ENCODE data around the gene UBR3.

The UBR3 gene

GRCh38 chr2:170073288-170073687, 246.0 kb downstream of the UBR3 start:
- Histone ChIP-seq H3K4me3 (replicated peaks; ENCODE audit: low read depth, low read length) (no peak overlapping the region), H3K36me3 (ENCODE audit: control insufficient read depth, insufficient read depth, low read length) (no peaks in the 10 kb centered on the region; the same call in 1 of the 2 replicates), H3K27me3 (replicated peaks; ENCODE audit: control insufficient read depth, insufficient read depth, low read length) (no peaks in the 10 kb centered on the region)
- TF ChIP-seq, protein P1, sequence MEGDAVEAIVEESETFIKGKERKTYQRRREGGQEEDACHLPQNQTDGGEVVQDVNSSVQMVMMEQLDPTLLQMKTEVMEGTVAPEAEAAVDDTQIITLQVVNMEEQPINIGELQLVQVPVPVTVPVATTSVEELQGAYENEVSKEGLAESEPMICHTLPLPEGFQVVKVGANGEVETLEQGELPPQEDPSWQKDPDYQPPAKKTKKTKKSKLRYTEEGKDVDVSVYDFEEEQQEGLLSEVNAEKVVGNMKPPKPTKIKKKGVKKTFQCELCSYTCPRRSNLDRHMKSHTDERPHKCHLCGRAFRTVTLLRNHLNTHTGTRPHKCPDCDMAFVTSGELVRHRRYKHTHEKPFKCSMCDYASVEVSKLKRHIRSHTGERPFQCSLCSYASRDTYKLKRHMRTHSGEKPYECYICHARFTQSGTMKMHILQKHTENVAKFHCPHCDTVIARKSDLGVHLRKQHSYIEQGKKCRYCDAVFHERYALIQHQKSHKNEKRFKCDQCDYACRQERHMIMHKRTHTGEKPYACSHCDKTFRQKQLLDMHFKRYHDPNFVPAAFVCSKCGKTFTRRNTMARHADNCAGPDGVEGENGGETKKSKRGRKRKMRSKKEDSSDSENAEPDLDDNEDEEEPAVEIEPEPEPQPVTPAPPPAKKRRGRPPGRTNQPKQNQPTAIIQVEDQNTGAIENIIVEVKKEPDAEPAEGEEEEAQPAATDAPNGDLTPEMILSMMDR (IDR thresholded peaks at IDR 0.05; ENCODE audit: insufficient read depth, low read length, poor library complexity, severe bottlenecking): no peak
- no peak for DNase-seq (ENCODE audit: extremely low read depth, insufficient read length)

DNA sequence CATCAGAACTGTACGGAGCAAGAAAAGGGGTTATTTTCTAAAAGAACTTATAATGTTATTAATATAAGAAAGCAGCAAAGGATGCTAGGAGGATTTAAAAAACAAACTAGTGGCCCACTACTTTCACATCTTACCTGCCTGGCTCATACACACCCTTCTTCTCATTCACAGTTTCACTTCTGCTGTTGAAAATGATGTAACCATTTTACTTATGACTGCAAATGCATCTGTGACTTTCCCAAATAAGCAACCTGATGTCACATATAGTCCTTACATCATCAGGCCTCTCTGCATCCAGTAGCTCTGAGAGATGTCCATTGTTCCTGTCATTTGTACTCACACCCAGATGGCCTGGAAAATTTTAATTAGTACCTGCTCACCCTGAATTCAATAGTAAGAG, 248.9 kb downstream of the UBR3 start:
- no peak overlapping the region for H3K4me3 ChIP-seq (replicated peaks; ENCODE audit: low read depth, low read length)
- no peaks in the 10 kb centered on the region for H3K27me3 ChIP-seq (replicated peaks; ENCODE audit: control insufficient read depth, insufficient read depth, low read length)
- TF ChIP-seq, protein P1 (IDR thresholded peaks at IDR 0.05; ENCODE audit: insufficient read depth, low read length, poor library complexity, severe bottlenecking): no peak
- H3K36me3 ChIP-seq (ENCODE audit: control insufficient read depth, insufficient read depth, low read length): no peaks in the 10 kb centered on the region; the same call in 1 of the 2 replicates
- DNase-seq (ENCODE audit: extremely low read depth, insufficient read length): peak; percentile 31

GRCh38 chr2:170077830-170078569, 250.7 kb downstream of the UBR3 start:
- TF ChIP-seq, protein P1 (IDR thresholded peaks at IDR 0.05; ENCODE audit: insufficient read depth, low read length, poor library complexity, severe bottlenecking): no peak
- no peak overlapping the region for H3K4me3 ChIP-seq (replicated peaks; ENCODE audit: low read depth, low read length)
- no peak for DNase-seq (ENCODE audit: extremely low read depth, insufficient read length)
- H3K27me3 ChIP-seq (replicated peaks; ENCODE audit: control insufficient read depth, insufficient read depth, low read length): no peaks in the 10 kb centered on the region
- no peaks in the 10 kb centered on the region; the same call in 1 of the 2 replicates for H3K36me3 ChIP-seq (ENCODE audit: control insufficient read depth, insufficient read depth, low read length)

- TF ChIP-seq, protein P1 (IDR thresholded peaks at IDR 0.05; ENCODE audit: insufficient read depth, low read length, poor library complexity, severe bottlenecking): no peak
- H3K4me3 ChIP-seq (replicated peaks; ENCODE audit: low read depth, low read length): no peak overlapping the region
- H3K27me3 ChIP-seq (replicated peaks; ENCODE audit: control insufficient read depth, insufficient read depth, low read length): no peaks in the 10 kb centered on the region
- DNase-seq (ENCODE audit: extremely low read depth, insufficient read length): no peak
- no peaks in the 10 kb centered on the region for H3K36me3 ChIP-seq (ENCODE audit: control insufficient read depth, insufficient read depth, low read length)
These were observed 257.7 kb downstream of the UBR3 start for GRCh38 chr2:170084820-170085491.

GRCh38 chr2:170086117-170086688, 258.9 kb downstream of the UBR3 start:
- TF ChIP-seq, protein P1 (IDR thresholded peaks at IDR 0.05; ENCODE audit: insufficient read depth, low read length, poor library complexity, severe bottlenecking): no peak
- Histone ChIP-seq H3K36me3 (ENCODE audit: control insufficient read depth, insufficient read depth, low read length) (no peaks in the 10 kb centered on the region), H3K4me3 (replicated peaks; ENCODE audit: low read depth, low read length) (no peak overlapping the region), H3K27me3 (replicated peaks; ENCODE audit: control insufficient read depth, insufficient read depth, low read length) (no peaks in the 10 kb centered on the region)
- no peak for DNase-seq (ENCODE audit: extremely low read depth, insufficient read length)

All from GM06990 (cell line).